HFFc6 (cell line): ENCODE measurements around the gene DNAJC9. TPM values are rescaled to one million over a fixed set of nuclear protein-coding genes. Genes with fewer than 3 reads are reported as not detected.
A peak's percentile ranks its signal among the peaks of the same experiment; 100 is the strongest.

Experiments
- DNase-seq: peaks from one replicate; pipeline ENCODE4 v3.0.0-alpha.2; 2018
- H3K27ac Mint-ChIP-seq: 2 replicates; pipeline ENCODE4 v1.8.0; 2020; ENCODE audit warnings: mild to moderate bottlenecking, mixed read lengths
- H3K27me3 Mint-ChIP-seq: 2 replicates; pipeline ENCODE4 v1.8.0; 2021; ENCODE audit warnings: mild to moderate bottlenecking, moderate library complexity, mixed read lengths; ENCODE audit not compliant: insufficient read depth
- H3K36me3 Mint-ChIP-seq: 2 replicates; pipeline ENCODE4 v1.8.0; 2021; ENCODE audit warnings: low read depth, mixed read lengths
- H3K4me1 Mint-ChIP-seq: 2 replicates; pipeline ENCODE4 v1.8.0; 2020; ENCODE audit warnings: low read depth, mixed read lengths
- H3K4me3 Mint-ChIP-seq: 2 replicates; pipeline ENCODE4 v1.8.0; 2020; ENCODE audit warnings: mild to moderate bottlenecking, moderate library complexity, mixed read lengths
- H3K9me3 Mint-ChIP-seq: 2 replicates; pipeline ENCODE4 v1.8.0; 2020; ENCODE audit warnings: mild to moderate bottlenecking, mixed read lengths
- CTCF ChIP-seq: fragments of 200-600 bp; sonication (generic); IDR thresholded peaks from 2 replicates; pipeline ENCODE4 v1.5.0; 2021; ENCODE audit warnings: antibody characterized with exemption, mild to moderate bottlenecking
- total RNA-seq, 6 experiments: library from RNA; stranded (reverse); fragmentation: NEBNext Ultra II Directional; extraction: Animal tissue kit (Norgen Biotek cat#: 25700); gene quantifications; 2 replicates in 1 of 6; 3 replicates in 5 of 6; pipeline ENCODE4 v1.2.3, GENCODE V29; 2021

Gene DNAJC9
- total RNA-seq, 6 experiments from 2014 or later = 18.6 to 30.9 (median 27.1) TPM

DNA sequence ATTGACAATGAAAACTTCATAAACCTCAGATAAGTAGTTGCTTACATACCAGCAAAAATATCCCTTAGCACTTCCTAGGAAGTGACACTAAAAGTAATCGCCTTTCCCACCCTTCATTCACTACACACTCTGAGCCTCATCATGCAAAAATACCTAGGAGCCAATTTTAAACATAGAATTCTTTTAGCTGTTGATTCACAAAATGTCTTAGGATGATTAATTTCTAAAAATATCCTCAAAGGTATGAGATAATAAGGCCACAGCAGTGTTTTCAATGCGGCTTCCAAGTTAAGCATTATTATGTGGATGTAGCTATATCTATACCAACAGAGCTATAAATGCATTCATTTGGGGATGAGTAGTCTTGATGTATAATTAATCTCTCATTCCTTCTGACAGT is 13.2 kb downstream of the DNAJC9 start:
- no peak for TF ChIP-seq CTCF
- H3K36me3 Mint-ChIP-seq = peaks cover 19% of the 10 kb centered on the region
- H3K4me1 Mint-ChIP-seq = peaks cover 16% of the 10 kb centered on the region
- no peak overlapping the region for H3K27ac Mint-ChIP-seq
- no peaks in the 10 kb centered on the region for H3K9me3 Mint-ChIP-seq
- DNase-seq = no peak
- H3K4me3 Mint-ChIP-seq = no peak overlapping the region
- no peaks in the 10 kb centered on the region; the same call in 1 of the 2 replicates for H3K27me3 Mint-ChIP-seq

DNA sequence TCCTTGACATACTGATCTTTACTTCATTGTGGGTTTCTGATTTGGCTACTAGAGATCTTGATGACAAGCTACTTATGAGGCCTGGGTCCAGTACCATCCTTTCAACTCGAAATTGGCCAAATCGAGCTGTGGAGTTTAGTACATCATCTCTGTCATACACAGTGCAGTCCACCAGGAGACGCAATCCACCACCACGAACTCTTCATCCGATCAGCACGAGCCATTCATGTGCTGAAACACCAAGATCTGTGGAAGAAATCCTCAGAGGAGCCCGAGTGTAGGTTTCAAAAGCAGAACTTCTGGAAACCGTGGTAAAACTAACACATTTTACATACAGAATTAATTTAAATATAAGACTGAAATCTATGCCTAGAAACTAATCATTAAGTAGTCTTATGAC is 14.2 kb downstream of the DNAJC9 start:
- peaks cover 19% of the 10 kb centered on the region for H3K36me3 Mint-ChIP-seq
- H3K9me3 Mint-ChIP-seq = no peaks in the 10 kb centered on the region
- TF ChIP-seq CTCF = peak; percentile 47
- DNase-seq = no peak
- H3K27me3 Mint-ChIP-seq = no peaks in the 10 kb centered on the region; the same call in 1 of the 2 replicates
- no peak overlapping the region for H3K4me3 Mint-ChIP-seq
- H3K4me1 Mint-ChIP-seq = peaks cover 16% of the 10 kb centered on the region
- 0 out of 2 replicates have a peak overlapping the region, but pooled peaks have one; percentile 11 for H3K27ac Mint-ChIP-seq

DNA sequence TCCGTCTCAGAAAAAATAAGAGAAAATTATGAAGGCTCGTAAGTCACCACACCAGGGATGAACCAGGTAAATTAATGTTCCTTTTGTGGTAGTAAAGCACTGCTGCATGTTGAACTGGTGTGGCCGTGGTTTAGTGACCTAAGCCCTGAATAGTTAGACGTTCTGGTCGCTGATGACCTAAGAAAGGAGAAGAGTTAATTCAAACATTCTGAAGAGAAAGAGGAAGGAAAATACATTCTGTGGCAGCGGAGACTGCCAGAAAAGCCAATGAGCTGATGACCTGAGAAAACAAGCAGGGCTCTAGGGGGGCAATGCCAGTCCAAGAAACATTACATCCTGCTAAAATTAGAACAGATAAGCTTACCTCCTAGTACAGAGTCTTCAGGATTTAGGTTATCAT is 17.5 kb downstream of the DNAJC9 start:
- Mint-ChIP-seq H3K4me1 (peaks cover 25% of the 10 kb centered on the region), H3K9me3 (no peaks in the 10 kb centered on the region), H3K4me3 (no peak overlapping the region), H3K27ac (no peak overlapping the region), H3K36me3 (peaks cover 24% of the 10 kb centered on the region), H3K27me3 (no peaks in the 10 kb centered on the region; the same call in none of the 2 replicates)
- no peak for TF ChIP-seq CTCF
- DNase-seq = no peak

DNA sequence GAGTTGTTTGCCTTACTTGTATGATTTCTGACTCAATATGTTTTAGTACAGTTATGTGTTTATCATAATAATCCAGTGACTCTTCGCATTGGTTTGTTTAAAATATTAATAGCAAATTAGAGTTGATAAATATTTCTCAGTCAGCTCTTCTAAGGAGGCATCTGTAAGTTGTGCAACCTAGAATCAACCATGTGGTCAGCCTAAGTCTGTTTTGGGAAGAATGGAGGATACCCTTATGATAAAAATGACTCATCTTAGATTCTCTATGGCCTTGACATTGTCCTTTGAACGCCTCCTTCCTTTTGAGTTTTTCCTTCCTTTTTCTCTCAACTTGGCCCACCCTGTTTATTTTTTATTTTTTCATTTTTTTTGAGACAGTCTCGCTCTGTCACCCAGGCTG is 18.8 kb downstream of the DNAJC9 start:
- no peak for TF ChIP-seq CTCF
- Mint-ChIP-seq H3K4me3 (no peak overlapping the region), H3K9me3 (no peaks in the 10 kb centered on the region), H3K27me3 (no peaks in the 10 kb centered on the region; the same call in none of the 2 replicates), H3K36me3 (peaks cover 24% of the 10 kb centered on the region), H3K27ac (no peak overlapping the region), H3K4me1 (peaks cover 14% of the 10 kb centered on the region)
- DNase-seq = no peak

- H3K4me3 Mint-ChIP-seq = no peak overlapping the region
- TF ChIP-seq CTCF = no peak
- H3K27me3 Mint-ChIP-seq = no peaks in the 10 kb centered on the region; the same call in none of the 2 replicates
- DNase-seq = no peak
- peaks cover 19% of the 10 kb centered on the region for H3K36me3 Mint-ChIP-seq
- H3K4me1 Mint-ChIP-seq = peaks cover 14% of the 10 kb centered on the region
- no peaks in the 10 kb centered on the region for H3K9me3 Mint-ChIP-seq
- no peak overlapping the region for H3K27ac Mint-ChIP-seq
Observed at GRCh38 chr10:73226663-73227062, 20.4 kb downstream of the DNAJC9 start.

GRCh38 chr10:73225518-73225917 is 21.5 kb downstream of the DNAJC9 start:
- Mint-ChIP-seq H3K4me1 (peaks cover 14% of the 10 kb centered on the region), H3K9me3 (no peaks in the 10 kb centered on the region), H3K36me3 (peaks cover 10% of the 10 kb centered on the region), H3K4me3 (no peak overlapping the region), H3K27ac (no peak overlapping the region; the same call in 1 of the 2 replicates), H3K27me3 (no peaks in the 10 kb centered on the region; the same call in none of the 2 replicates)
- no peak for TF ChIP-seq CTCF
- DNase-seq = peak; percentile 9
